Measurements from ENCODE around the gene GP2. TPM values are rescaled to one million over a fixed set of nuclear protein-coding genes. Genes with fewer than 3 reads are reported as not detected.

Gene GP2
- not detected for total RNA-seq

GRCh38 chr16:20327444-20328041, at the start of gene GP2:
TSS of gene GP2 (minus strand) at chr16:20327513. CDS start at chr16:20326431, 1,082 bp downstream.
- Mint-ChIP-seq H3K4me1 (no peaks in the 10 kb centered on the region), H3K9me3 (no peaks in the 10 kb centered on the region), H3K27me3 (no peaks in the 10 kb centered on the region), H3K27ac (no peak within 1 kb of the TSS), H3K4me3 (no peak within 1 kb of the TSS), H3K36me3 (ENCODE audit: low read depth) (no peaks in the 10 kb centered on the region)
- DNase-seq: no peak
- ChIA-PET POLR2A (no interaction called here), CTCF (no interaction called here)

GRCh38 chr16:20372701-20373100, 45.4 kb upstream of the GP2 start:
- H3K4me3 Mint-ChIP-seq: no peak overlapping the region
- H3K27ac Mint-ChIP-seq: no peak overlapping the region
- H3K27me3 Mint-ChIP-seq: peaks cover 8% of the 10 kb centered on the region
- no peaks in the 10 kb centered on the region for H3K36me3 Mint-ChIP-seq (ENCODE audit: low read depth)
- H3K4me1 Mint-ChIP-seq: no peaks in the 10 kb centered on the region
- POLR2A ChIA-PET: no interaction called here
- no peak for DNase-seq
- no peaks in the 10 kb centered on the region for H3K9me3 Mint-ChIP-seq
- CTCF ChIA-PET: interaction anchor here (2.5 kb wide), 1 partner anchor 12 kb away, joined by 21 read pairs; no protein-coding TSS in a partner anchor

- DNase-seq: no peak
- no peaks in the 10 kb centered on the region for H3K9me3 Mint-ChIP-seq
- H3K27me3 Mint-ChIP-seq: peaks cover 5% of the 10 kb centered on the region
- ChIA-PET POLR2A (no interaction called here), CTCF (no interaction called here)
- no peaks in the 10 kb centered on the region for H3K36me3 Mint-ChIP-seq (ENCODE audit: low read depth)
- H3K27ac Mint-ChIP-seq: no peak overlapping the region
- H3K4me3 Mint-ChIP-seq: no peak overlapping the region
- no peaks in the 10 kb centered on the region for H3K4me1 Mint-ChIP-seq
These were observed 42.2 kb upstream of the GP2 start for GRCh38 chr16:20369452-20370054.

GRCh38 chr16:20364051-20364450, 36.7 kb upstream of the GP2 start:
- Mint-ChIP-seq H3K36me3 (ENCODE audit: low read depth) (no peaks in the 10 kb centered on the region), H3K4me3 (no peak overlapping the region), H3K27me3 (no peaks in the 10 kb centered on the region), H3K4me1 (no peaks in the 10 kb centered on the region), H3K9me3 (no peaks in the 10 kb centered on the region), H3K27ac (no peak overlapping the region)
- CTCF ChIA-PET: interaction anchor here (1.2 kb wide), 1 partner anchor 21 kb away, joined by 5 read pairs; no protein-coding TSS in a partner anchor
- POLR2A ChIA-PET: no interaction called here
- DNase-seq: no peak

- DNase-seq: no peak
- Mint-ChIP-seq H3K27ac (no peak overlapping the region), H3K4me3 (no peak overlapping the region), H3K36me3 (ENCODE audit: low read depth) (no peaks in the 10 kb centered on the region), H3K27me3 (no peaks in the 10 kb centered on the region), H3K9me3 (no peaks in the 10 kb centered on the region), H3K4me1 (no peaks in the 10 kb centered on the region)
- ChIA-PET CTCF (interaction anchor here (1.2 kb wide), 1 partner anchor 22 kb away, joined by 5 read pairs; no protein-coding TSS in a partner anchor), POLR2A (no interaction called here)
These were observed 35.9 kb upstream of the GP2 start for GRCh38 chr16:20363191-20363590.

- Mint-ChIP-seq H3K27ac (no peak overlapping the region), H3K4me3 (no peak overlapping the region), H3K27me3 (no peaks in the 10 kb centered on the region), H3K4me1 (no peaks in the 10 kb centered on the region), H3K9me3 (no peaks in the 10 kb centered on the region), H3K36me3 (ENCODE audit: low read depth) (no peaks in the 10 kb centered on the region)
- CTCF ChIA-PET: interaction anchor here (1.0 kb wide), 1 partner anchor 26 kb away, joined by 3 read pairs; no protein-coding TSS in a partner anchor
- POLR2A ChIA-PET: no interaction called here
- DNase-seq: no peak
These were observed 32.7 kb upstream of the GP2 start for GRCh38 chr16:20359997-20360396.

GRCh38 chr16:20355114-20355782, 27.9 kb upstream of the GP2 start:
- CTCF ChIA-PET: no interaction called here
- no peaks in the 10 kb centered on the region for H3K36me3 Mint-ChIP-seq (ENCODE audit: low read depth)
- no peak overlapping the region for H3K27ac Mint-ChIP-seq
- no peak overlapping the region for H3K4me3 Mint-ChIP-seq
- no peak for DNase-seq
- no peaks in the 10 kb centered on the region for H3K4me1 Mint-ChIP-seq
- H3K9me3 Mint-ChIP-seq: no peaks in the 10 kb centered on the region
- POLR2A ChIA-PET: no interaction called here
- H3K27me3 Mint-ChIP-seq: no peaks in the 10 kb centered on the region

GRCh38 chr16:20353379-20353778, 26.1 kb upstream of the GP2 start:
- Mint-ChIP-seq H3K27me3 (no peaks in the 10 kb centered on the region), H3K36me3 (ENCODE audit: low read depth) (no peaks in the 10 kb centered on the region), H3K4me1 (no peaks in the 10 kb centered on the region), H3K27ac (no peak overlapping the region), H3K4me3 (no peak overlapping the region), H3K9me3 (no peaks in the 10 kb centered on the region)
- ChIA-PET CTCF (no interaction called here), POLR2A (no interaction called here)
- DNase-seq: no peak

- Mint-ChIP-seq H3K4me1 (no peaks in the 10 kb centered on the region), H3K4me3 (no peak within 1 kb of the TSS), H3K27me3 (no peaks in the 10 kb centered on the region), H3K27ac (no peak within 1 kb of the TSS), H3K36me3 (ENCODE audit: low read depth) (no peaks in the 10 kb centered on the region), H3K9me3 (no peaks in the 10 kb centered on the region)
- CTCF ChIA-PET: no interaction called here
- POLR2A ChIA-PET: no interaction called here
- DNase-seq: no peak
These were observed 25.3 kb upstream of the GP2 start, which contains the start of gene UMOD for GRCh38 chr16:20352615-20353014. TSS of gene UMOD (minus strand) at chr16:20352715. CDS start at chr16:20350737, 1,978 bp downstream.

- H3K4me3 Mint-ChIP-seq: no peak overlapping the region
- no peaks in the 10 kb centered on the region for H3K36me3 Mint-ChIP-seq (ENCODE audit: low read depth)
- no peaks in the 10 kb centered on the region for H3K4me1 Mint-ChIP-seq
- DNase-seq: no peak
- H3K27ac Mint-ChIP-seq: no peak overlapping the region
- no peaks in the 10 kb centered on the region for H3K9me3 Mint-ChIP-seq
- ChIA-PET POLR2A (no interaction called here), CTCF (no interaction called here)
- H3K27me3 Mint-ChIP-seq: no peaks in the 10 kb centered on the region
These were observed 22.3 kb upstream of the GP2 start for GRCh38 chr16:20349615-20350014.

GRCh38 chr16:20348365-20349185, 21.3 kb upstream of the GP2 start:
- Mint-ChIP-seq H3K9me3 (no peaks in the 10 kb centered on the region), H3K36me3 (ENCODE audit: low read depth) (no peaks in the 10 kb centered on the region), H3K4me3 (no peak overlapping the region), H3K4me1 (no peaks in the 10 kb centered on the region), H3K27ac (no peak overlapping the region), H3K27me3 (no peaks in the 10 kb centered on the region)
- no peak for DNase-seq
- POLR2A ChIA-PET: no interaction called here
- CTCF ChIA-PET: no interaction called here

- Mint-ChIP-seq H3K4me1 (no peaks in the 10 kb centered on the region), H3K9me3 (no peaks in the 10 kb centered on the region), H3K27ac (no peak overlapping the region), H3K36me3 (ENCODE audit: low read depth) (no peaks in the 10 kb centered on the region), H3K27me3 (no peaks in the 10 kb centered on the region), H3K4me3 (no peak overlapping the region)
- no peak for DNase-seq
- POLR2A ChIA-PET: no interaction called here
- CTCF ChIA-PET: no interaction called here
These were observed 20.5 kb upstream of the GP2 start for GRCh38 chr16:20347666-20348364.

- POLR2A ChIA-PET: no interaction called here
These were observed 17.3 kb upstream of the GP2 start for GRCh38 chr16:20344611-20345010.

More at GRCh38 chr16:20344611-20345010, 17.3 kb upstream of the GP2 start:
- no peaks in the 10 kb centered on the region for H3K9me3 Mint-ChIP-seq
- CTCF ChIA-PET: no interaction called here
- H3K36me3 Mint-ChIP-seq (ENCODE audit: low read depth): no peaks in the 10 kb centered on the region
- no peaks in the 10 kb centered on the region for H3K27me3 Mint-ChIP-seq
- no peak overlapping the region for H3K27ac Mint-ChIP-seq
- no peak for DNase-seq
- no peak overlapping the region for H3K4me3 Mint-ChIP-seq
- H3K4me1 Mint-ChIP-seq: no peaks in the 10 kb centered on the region

Measured in activated CD4-positive, alpha-beta memory T cell treated with anti-CD3 and anti-CD28 coated beads, Interleukin-2, amount 10 ng/mL, durations not matched to agents 7 days and 5 days (primary cell).